HG03558 (cell line): ENCODE measurements around the gene TTYH3.

Source experiments
- ATAC-seq: cut with Tn5 transposase; IDR thresholded peaks from one replicate; pipeline ENCODE4 v1.9.1; 2021; ENCODE audit warnings: moderate number of reproducible peaks; ENCODE audit not compliant: unreplicated experiment; ENCODE audit errors: extremely low read depth

TTYH3 gene

DNA sequence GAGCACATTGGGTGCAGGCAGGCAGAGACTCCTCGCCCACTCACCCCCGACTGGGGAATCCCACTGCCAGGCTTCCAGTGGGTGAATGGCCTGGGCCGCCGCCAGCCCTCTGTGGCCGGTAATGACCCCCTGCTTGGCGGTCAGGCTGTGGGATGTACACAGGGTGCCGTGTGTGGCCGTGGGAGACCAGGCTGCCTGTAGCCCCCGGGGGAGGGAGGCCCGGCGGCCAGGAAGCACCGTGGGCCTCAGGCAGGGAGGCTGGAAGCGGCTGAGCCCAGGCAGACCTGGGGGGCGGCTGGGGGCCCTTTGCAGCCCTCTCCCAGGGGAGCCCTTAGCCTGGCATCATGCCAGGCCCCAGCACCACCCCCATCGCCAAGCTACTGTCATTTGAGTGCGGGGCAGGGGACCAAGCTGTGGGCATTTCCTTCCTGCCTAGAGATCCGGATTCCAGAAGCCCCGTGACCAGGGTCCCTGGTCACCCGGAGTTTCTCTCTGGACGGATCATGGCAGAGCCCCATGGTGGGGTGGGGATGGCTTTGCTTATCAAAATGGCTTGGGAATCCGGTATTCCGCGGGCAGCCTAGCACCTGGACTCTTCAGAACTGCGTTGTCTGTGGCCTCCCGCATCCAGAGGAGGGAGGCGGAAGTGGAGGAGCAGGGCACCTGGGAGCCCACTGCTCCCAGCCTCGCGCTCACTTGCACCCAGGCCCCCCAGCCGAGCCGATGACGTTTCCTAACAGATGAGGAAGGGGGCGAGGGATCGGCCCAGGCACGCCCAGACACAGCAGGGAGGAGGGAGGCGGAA lies 1.1 kb downstream of the TTYH3 start:
- no peak for ATAC-seq

DNA sequence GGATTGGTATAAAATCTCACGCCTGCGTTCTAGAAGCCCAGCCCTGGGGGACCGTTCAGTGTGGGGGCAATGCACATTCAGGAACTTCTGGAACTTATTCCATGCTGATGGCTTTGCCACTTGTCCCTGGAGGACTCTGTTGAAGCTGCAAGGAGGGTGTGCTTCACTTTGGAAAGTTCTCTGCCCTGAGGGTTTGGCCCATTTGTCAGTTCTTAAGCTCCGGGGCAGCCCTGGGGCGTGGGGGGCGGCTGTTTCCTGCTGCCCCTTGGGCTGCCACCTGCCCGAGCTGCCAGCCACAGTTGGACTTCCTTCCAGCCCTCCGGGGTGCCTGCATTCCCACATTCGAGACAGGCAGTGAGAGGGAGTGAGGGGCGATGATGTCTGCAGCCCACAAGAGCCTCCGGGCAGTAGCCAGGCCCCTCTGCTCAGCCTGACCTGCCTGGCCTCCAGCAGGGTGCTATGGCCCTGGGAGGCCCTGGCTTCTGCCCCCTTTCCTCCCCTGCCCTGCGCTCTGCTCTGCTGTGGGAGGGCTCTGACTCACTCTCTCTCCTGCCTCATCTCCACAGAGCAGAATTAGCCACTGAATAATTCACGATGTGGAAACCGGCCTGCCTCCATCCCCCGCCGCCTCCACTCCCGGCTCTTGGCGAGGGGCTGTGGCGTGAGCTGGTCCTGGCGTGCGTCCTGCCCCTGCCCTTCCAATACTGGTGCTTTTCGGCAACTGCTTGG lies 1.9 kb downstream of the TTYH3 start:
- ATAC-seq, result no peak

DNA sequence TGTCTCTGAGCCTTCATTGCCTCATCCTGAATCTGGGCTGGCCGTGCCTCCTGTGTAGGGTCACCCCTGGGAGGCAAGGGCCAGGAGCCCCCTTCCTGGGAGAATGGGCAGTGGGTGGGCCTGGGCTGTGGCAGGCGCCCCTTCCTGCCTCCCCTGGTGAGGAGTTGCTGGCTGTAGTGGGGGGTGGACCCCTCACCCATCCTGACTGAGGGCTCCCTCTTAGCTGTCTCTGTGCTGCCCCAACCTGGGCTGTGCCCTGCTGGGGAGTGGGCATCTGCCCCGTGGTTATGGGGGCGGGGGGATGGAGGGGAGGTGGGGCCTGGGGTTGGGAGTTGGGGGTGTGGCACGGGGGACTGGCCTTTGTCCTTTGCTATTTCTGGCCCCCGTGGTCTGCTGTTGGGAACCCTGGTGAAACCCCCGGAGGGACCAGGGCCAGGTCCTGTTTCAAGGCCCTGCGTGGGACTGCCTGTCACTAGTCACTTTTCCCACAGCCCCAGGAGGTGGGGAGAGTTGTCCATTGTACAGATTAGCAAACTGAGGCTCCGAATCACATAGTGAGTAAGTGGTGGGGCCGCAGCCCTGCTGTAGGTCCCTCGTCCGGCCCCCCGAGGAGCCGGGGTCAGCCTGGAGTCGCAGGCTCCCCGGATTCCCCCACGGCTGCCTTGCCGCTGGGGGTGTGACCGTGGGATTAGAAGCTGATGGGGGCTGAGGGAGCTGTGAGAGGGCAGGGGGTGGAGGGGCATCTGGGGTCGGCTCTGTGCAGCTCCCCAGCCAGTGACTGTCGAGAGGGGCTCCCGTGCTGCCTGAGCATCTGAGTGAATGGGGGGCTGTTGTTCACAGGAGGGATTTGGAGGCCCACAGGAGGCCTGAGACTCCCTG lies 2.7 kb downstream of the TTYH3 start:
- ATAC-seq, result no peak

DNA sequence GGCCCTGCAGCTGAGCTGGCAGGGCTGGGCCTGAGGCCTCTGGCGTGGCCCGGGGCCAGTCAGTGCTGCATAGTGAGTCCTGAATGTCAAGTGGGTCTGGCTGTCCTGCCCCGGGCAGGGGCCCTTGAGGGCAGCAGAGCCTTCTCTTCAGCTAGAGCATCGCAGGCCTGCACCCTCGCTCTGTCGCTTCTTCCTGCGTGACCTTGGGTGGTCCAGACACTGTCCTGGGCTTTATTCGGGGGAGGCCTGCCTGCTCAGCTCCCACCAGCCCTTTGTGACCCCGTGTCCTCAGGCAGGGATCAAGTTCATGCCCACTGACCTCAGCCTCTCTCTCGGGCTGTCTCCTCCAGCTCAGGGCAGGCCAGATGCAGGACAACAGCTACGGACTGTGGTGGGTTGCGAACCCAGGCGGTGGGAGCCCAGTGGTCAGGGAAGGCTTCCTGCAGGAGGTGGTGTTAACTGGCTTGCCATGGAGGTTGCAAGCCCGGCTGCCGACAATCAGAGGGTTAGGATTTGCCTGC lies 3.4 kb downstream of the TTYH3 start:
- no peak for ATAC-seq

DNA sequence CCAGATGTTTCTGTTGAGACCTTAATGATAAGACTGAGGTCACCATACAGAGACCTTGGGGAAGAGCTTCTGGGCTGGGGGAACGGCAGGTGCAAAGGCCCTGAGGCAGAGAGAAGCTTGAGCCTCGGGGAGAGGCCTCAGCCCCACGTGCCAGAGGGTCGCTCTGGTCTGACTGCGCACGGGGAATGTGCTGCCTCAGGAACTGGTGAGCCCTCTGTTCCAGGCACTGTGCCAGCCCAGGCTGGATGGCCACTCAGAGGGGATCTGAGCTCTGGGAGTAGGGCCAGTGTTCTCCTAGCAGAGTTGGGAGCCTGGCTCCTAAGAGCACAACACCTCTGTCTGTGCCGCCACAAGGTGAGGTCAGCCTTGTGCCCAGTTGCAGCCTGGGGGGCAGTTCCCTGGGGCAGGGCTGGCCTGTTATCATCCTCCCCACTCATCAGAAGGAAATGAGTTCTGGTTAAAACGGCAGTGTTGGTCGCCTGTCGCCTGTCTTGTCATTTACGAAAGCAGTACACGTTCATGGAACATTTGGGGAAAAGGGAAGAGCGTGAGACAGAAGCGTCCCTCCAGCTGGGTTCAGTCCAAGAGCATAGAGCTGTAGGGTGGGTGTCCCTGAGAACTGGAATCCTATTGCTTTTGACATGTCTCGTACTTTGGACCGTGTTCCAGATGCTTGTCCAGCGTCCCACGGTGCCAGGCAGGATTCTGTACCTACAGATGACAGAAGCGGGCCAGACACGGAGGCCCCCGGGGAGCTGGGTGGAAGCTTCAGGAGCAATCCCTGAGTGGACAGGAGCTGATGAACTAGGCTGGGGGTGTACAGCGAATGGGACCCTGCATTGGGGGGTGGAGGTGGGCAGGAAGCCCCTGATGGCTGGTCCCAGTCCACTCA lies 4.3 kb downstream of the TTYH3 start:
- no peak for ATAC-seq

DNA sequence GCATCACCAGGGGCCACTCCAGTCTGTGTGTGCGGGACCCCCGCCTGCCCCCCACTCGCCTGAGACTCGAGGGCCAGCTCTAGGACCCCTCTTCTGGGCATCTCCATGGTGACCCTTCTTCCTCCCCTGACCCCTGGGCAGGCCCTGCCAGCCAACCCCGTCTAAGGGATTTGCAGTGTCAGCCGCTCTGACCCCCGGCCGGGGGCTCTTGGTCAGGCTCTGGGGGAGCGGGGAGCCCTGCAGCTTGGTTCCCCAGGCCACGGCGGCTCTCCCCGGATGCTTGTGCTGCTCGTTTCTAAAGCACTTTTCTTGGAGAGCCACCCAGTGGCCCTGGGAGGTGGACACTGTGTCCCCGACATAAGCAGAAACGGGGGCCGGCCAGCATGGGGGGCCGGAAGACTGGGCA lies 5.3 kb downstream of the TTYH3 start:
- no peak for ATAC-seq

DNA sequence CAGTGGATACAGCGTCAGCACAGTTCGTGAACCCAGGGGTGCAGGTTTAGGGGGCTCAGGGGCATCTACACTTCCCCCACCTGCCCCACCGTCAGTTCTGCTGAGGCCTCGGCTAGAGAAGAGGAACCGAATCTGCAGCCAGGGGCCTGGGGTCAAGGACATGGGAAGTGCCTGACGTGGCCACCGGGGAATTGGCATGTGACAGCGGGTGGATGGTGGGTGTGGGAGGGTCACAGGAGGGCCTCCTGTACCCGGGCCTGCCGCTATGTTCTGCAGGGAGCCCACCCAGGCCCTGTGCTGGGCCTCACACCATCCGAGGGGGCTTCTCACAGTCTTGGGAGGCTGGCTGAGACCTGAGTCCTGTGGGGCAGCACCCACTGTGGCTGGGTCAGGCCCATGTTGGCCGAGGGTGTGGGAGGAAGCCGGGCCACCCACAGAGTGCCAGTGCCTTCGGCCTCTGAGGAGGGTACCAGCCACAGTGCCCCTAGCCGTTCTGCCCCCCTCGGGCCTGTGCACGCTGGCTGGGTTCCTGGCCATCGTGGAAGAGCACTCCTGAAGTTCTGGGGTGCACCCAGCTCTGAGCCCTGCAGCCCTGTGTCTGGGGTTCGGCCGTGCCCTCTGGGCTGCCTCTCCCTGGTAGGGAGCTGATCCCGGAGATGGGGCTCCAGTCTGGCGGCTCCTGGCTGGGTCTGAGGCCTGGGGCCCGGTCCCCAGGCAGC lies 5.9 kb downstream of the TTYH3 start:
- ATAC-seq, result no peak

DNA sequence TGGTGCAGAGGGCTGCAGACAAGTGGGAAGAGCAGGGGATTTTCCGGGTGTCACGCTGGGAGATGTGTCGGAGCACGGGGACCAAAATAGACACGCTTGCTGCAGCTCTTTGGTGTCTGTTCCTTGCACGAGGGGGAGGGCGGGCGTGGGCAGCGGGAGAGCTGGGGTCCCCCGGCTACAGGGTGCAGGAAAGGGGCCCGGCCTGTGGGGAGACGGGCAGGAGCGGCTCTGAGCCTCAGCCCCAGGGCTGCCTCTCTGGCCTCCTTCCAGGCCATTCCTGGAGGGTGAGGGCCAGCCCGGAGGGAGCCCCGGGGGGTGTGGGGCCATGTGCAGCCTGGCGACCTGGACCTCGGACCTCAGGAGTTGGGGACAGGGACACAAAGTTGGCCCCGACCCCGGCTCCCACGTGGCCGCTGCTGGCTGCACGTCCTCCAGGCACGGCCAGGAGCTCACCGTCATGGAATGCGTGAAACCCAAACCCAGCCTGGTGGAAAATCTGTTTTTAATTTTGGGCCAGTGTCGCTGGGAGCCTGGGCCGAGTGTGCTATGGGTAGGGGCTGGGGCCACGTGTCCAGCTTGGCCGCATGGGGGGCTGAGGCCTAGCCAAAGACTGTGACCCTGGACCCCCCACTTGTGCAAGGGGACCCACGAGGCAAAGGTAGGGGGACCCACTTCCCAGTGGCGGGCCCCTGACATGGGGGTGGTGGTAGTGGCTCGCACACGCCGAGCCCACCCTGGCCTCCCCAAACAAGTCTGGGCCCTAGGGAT lies 6.6 kb downstream of the TTYH3 start:
- ATAC-seq, result no peak

DNA sequence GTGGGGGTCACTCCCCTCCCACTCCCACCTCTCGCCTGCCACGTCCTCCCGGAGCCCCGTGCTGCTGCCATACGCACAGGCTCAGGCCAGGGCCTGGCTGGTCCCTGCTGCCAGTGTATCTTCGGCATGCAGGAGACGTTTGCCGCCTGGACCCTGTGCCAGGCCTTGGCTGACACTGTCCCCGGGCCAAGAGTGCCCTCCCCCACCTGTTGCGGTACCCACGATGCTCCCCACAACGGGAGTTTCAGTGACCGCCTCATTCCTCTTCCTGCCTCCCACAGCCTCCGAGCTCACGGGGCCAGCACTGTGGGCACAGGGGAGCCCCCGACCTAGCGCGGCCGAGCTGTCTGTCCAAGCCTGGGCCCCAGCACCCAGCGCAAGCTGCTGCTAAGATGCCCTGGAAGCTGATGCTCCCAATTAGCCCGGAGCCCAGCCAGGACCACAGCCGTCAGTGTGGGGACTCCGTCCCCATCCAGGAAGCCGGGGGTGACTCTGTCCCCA lies 7.4 kb downstream of the TTYH3 start:
- no peak for ATAC-seq

DNA sequence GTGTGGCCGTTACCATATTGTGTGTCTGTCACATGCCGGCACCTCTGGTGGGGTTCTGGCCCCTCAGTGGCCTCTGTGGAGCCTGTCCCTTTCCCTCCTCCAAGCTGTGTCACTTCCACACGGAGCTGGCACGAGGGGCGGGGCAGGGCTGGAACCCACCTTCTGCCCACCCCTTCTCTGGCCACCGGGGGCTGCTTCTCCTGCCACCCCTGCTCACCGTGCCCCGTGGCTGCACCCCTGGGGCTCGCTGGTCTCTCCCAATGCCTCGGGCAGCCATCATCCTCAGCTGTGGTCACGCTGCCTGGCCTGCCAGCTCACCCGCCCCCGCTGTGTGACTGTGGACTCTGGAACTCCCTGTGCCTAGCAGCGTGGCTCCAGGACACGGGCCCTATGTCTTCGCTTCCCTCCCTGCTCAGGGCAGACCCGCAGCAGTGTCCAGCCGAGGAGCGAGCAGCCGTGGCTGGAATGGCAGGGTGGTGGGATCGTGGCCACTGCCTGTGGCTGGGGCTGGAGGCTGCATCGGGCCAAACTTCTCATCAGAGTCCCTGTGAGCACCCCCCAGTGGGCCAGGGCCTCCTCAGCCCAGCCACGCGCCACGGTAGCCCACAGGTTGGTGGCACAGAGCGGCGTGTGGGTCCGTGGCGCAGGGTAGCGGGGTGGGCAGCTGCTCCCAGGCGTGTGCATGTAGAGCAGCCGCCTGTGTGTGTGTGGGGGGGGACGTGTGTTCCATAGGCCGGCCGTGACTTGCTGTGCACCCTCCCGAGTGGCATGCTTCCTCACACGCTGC lies 8.1 kb downstream of the TTYH3 start:
- no peak for ATAC-seq

DNA sequence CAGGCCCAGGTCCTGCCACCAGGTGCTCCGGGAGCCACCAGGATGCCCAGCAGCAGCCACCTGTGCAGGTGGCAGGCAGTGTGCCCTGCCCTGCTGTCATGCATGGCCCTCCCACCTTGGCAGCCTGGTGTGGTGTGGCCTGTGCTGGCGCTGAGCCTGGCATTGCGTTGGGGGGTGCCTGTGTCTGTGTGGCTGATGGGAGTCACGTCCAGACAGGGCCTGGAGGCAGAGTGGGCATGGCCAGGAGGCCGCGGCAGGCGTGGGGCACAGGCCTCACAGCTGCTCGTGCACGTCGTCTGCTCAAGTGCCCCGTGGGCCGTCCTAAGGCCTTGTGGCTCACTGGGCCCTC lies 8.7 kb downstream of the TTYH3 start:
- no peak for ATAC-seq

DNA sequence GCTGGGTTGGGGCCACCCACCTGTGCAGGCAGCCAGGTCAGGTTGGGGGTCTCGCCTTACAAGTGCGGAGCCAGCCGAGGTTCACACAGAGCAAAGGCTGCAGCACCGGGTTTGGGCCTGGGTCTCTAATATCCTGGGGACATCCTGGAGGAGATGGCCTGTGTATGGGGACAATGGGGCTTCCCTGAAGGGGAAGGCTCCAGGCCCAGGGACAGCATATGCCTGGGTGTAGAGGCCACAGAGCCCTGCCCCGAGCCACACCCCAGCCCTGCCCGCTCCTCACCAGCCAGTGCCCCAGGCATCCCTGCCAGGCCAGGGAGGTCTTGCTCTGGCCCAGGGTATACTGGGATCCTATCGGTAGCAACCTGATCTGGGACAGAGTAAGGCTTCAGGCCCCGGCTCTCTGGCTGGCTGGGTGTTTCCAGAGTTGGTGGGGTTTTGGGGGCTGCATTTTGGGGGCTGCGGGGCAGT lies 9.1 kb downstream of the TTYH3 start:
- ATAC-seq, result no peak

DNA sequence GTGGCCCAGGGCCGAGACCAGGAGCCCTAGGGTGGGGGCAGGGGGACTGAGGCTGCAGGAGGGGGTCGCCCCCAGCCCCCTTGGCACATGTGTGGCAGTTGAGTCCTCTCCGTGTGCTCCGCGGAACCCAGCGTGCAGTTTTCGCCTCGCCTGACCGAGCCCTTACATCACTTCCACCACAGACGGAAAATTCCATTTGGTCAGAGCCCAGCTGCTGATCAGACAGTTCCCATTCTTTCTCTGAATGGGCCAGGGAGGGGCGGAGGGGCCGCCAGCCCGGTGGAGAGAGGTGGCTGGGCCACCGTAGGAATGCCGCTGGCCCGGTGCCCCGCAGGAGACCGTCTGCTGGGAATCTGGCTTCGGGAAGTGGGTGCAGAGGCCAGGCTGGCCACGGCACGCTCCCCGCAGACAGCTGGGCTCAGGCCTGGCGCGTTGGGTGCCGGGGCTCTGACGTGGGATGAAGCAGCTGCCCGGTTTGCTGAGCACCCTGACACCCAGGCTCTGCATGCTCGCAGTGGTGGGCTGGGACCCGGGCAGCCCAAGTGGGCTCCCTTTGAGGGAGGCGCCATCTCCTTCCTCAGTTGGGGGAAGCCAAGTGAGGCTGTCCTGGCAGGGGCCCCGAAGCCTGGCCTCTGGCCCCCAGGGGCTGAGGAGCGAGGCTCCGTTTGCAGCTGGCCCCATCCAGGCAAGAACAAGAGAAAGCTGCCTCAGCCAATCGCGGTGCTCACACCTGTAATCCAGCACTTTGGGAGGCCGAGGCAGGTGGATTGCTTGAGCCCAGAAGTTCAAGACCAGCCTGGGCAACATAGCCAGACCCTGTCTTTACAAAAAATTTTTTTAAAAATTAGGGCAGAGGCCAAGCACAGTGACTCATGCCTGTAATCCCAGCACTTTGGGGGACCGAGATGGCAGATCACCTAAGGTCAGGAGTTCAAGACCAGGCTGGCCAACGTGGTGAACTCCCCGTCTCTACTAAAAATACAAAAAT lies 9.9 kb downstream of the TTYH3 start:
- ATAC-seq, result no peak

DNA sequence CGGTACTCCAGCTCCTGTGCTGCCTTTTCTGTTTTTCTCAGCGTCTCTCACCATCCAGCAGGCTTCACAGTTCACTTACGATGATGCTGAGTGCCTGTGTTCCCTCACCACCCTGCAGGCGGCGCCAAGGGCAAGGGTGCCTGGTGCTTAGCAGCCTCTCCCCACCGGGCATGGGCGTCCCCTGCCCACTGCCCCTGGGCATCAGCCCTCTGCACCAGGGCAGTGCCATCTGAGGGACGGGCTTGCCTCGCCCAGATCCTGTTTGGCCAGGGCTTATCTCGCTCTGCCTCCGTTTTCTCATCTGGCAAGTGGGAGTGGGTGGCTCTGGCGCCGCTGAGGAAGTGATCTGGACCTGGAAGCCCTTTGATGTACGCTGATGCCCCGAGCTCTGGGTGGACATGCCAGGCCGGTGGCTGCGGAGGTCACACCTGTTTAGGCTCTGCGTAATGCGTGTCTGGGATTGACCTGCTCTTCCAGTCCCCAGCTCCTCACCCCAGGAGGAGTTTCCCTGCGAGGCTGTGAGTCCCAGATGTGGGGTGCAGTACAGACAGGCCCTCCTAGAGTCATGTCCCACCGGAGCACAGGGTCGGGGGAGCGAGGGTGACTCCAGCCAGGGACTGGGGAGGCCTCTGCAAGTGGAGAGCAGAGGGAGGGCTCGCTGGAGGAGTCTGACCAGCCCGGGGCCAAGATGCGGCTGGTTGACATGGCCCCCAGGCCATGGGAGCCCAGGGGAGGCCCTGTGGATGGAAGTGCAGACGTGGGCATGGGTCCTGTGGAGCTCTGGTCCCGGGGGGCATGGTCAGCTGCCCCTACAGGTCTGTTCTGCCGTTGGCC lies 11.8 kb downstream of the TTYH3 start:
- no peak for ATAC-seq

DNA sequence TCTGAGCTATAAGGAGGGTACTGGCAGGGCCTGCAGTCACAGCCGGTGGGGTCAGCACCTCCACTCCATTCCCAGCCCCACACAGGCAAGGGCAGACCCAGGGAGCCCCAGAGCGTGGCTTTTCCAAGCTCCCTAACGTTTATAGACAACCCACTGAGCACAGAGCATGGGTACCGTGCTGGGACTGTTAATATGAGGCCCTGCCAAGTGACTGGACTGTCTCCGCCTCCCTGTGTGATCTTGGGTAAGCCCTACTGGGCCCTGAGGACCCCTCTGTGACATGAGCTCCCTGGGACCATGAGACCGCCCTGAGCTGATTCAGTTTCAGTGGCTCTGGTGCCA lies 12.4 kb downstream of the TTYH3 start:
- ATAC-seq, result no peak
